GM23248 (cell line): ENCODE data around the gene CHIT1.

Experiments used
- EZH2 ChIP-seq: fragments of 200-600 bp; sonication (generic); IDR thresholded peaks from 2 replicates; pipeline ENCODE4 v1.6.1; 2018; ENCODE audit warnings: antibody characterized with exemption, mild to moderate bottlenecking; ENCODE audit not compliant: insufficient read depth, poor library complexity, severe bottlenecking
- EZH2phosphoT487 ChIP-seq: fragments of 200-600 bp; sonication (generic); IDR thresholded peaks from 2 replicates; pipeline ENCODE4 v1.6.1; 2018; ENCODE audit warnings: antibody characterized with exemption, moderate library complexity, mild to moderate bottlenecking, low read depth; ENCODE audit not compliant: insufficient read depth

DNA sequence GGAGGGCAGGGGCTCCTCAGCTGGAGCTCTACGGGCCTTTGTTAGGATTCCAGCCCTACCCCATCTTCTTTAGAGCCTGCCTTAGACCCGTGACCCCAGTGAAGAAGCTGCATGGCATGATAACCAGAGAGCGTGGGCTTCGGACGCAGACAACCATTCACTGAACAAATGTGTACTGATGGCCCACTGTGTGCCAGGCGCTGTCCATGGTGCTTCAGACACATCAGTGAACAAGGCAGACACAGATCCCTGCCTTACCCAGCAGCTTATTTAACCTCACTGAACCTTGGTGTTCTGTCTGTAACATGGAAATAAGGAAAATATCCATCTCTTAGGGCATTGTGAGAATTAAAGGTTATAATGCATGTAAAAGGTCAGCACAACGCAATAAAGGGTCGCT, 9.5 kb downstream of the CHIT1 start:
- TF ChIP-seq EZH2phosphoT487: no peak
- no peak for TF ChIP-seq EZH2
